ENCODE measurements around the gene PHOSPHO1.
A peak's percentile ranks its signal among the peaks of the same experiment; 100 is the strongest.

PHOSPHO1 gene

GRCh38 chr17:49241692-49242397 is 11.3 kb upstream of the PHOSPHO1 start:
- no peak for DNase-seq

- no peak for DNase-seq
Observed at GRCh38 chr17:49241040-49241439, 10.5 kb upstream of the PHOSPHO1 start.

- DNase-seq: no peak
Observed at GRCh38 chr17:49240619-49241018, 10.0 kb upstream of the PHOSPHO1 start.

GRCh38 chr17:49239963-49240362 is 9.4 kb upstream of the PHOSPHO1 start:
- DNase-seq: no peak

GRCh38 chr17:49235896-49236295 is 5.3 kb upstream of the PHOSPHO1 start:
- DNase-seq: no peak

GRCh38 chr17:49234509-49235080 is 4.0 kb upstream of the PHOSPHO1 start:
- no peak for DNase-seq

GRCh38 chr17:49231563-49231894 is 942 bp upstream of the PHOSPHO1 start:
- DNase-seq: no peak

- DNase-seq: no peak
Observed at GRCh38 chr17:49229805-49230600, 584 bp downstream of the PHOSPHO1 start.

GRCh38 chr17:49229076-49229804 is 1.3 kb downstream of the PHOSPHO1 start:
- no peak for DNase-seq

GRCh38 chr17:49227436-49228261 is 2.9 kb downstream of the PHOSPHO1 start:
- DNase-seq: peak; percentile 69

GRCh38 chr17:49226771-49227435 is 3.7 kb downstream of the PHOSPHO1 start:
- no peak for DNase-seq

GRCh38 chr17:49225554-49226236 is 4.9 kb downstream of the PHOSPHO1 start:
- DNase-seq: no peak

- DNase-seq: no peak
Observed at GRCh38 chr17:49224997-49225337, 5.6 kb downstream of the PHOSPHO1 start.

- no peak for DNase-seq
Observed at GRCh38 chr17:49224198-49224996, 6.2 kb downstream of the PHOSPHO1 start.

GRCh38 chr17:49223517-49224197 is 6.9 kb downstream of the PHOSPHO1 start:
- DNase-seq: peak; percentile 43

- DNase-seq: no peak
Observed at GRCh38 chr17:49223168-49223516, 7.4 kb downstream of the PHOSPHO1 start.

GRCh38 chr17:49219987-49220386 is 10.6 kb downstream of the PHOSPHO1 start:
- no peak for DNase-seq

GRCh38 chr17:49218941-49219913 is 11.4 kb downstream of the PHOSPHO1 start:
- DNase-seq: no peak

Data from EL (cell line).